Measurements from ENCODE around the gene SF3A1. TPM values are rescaled to one million over a fixed set of nuclear protein-coding genes. Genes with fewer than 3 reads are reported as not detected.

Gene SF3A1
- total and polyA plus RNA-seq, 9 of the 15 experiments (the other 6 are each of a cell fraction or from before 2014, with no cell fraction given) = 6.7 to 228 (median 13.0) TPM

GRCh38 chr22:30347255-30347892 is 9.3 kb downstream of the SF3A1 start:
- H3K79me2 ChIP-seq (ENCODE audit: control insufficient read depth, insufficient read depth, low read length) = peaks cover 40% of the 10 kb centered on the region
- in situ Hi-C loops (cut with MboI) = no loop called here
- H3K4me3 ChIP-seq = no peak overlapping the region
- ChIA-PET POLR2A (no interaction called here), CTCF (ENCODE audit: low intra/inter-chr PET ratio) (no interaction called here)
- no peak for DNase-seq (ENCODE audit: extremely low read depth in 1 of 4, low spot score in 3 of 4)
- no peak overlapping the region for H2AFZ ChIP-seq (ENCODE audit: low read depth, low read length)
- H3K9me3 ChIP-seq (replicated peaks; ENCODE audit: control insufficient read depth, insufficient read depth, low read depth, low read length) = no peaks in the 10 kb centered on the region
- ATAC-seq = no peak
- FAIRE-seq = no peak
- peaks cover 94% of the 10 kb centered on the region for H3K36me3 ChIP-seq (ENCODE audit: control insufficient read depth, insufficient read depth, low read length)
- intact Hi-C loops (cut with micrococcal nuclease) = no loop called here
- H3K9me1 ChIP-seq (ENCODE audit: control insufficient read depth, insufficient read depth, low read length) = no peaks in the 10 kb centered on the region
- WGBS (ENCODE audit: insufficient coverage, low coverage, missing lambda C conversion rate) = 74% methylated on average over 5 of the region's 5 CpGs
- H4K20me1 ChIP-seq (replicated peaks; ENCODE audit: control insufficient read depth, insufficient read depth, low read length) = no peaks in the 10 kb centered on the region
- H3K27ac ChIP-seq (ENCODE audit: extremely low read depth, low read depth, low read length) = no peak overlapping the region
- H3K9ac ChIP-seq (ENCODE audit: insufficient read depth in 1 of 2, low read depth in 2 of 2, low read length in 2 of 2) = no peak overlapping the region
- no peaks in the 10 kb centered on the region for H3K27me3 ChIP-seq (ENCODE audit: control insufficient read depth in 2 of 2, insufficient read depth in 2 of 2, low read length in 2 of 2)
- no peaks in the 10 kb centered on the region; a peak in 1 of 5 replicates for H3K4me1 ChIP-seq (replicated peaks in 1 of 2; ENCODE audit: control insufficient read depth in 2 of 2, insufficient read depth in 2 of 2, low read length in 2 of 2)
- no TSS peak for BruUV-seq (replicated peaks)
- H3K4me2 ChIP-seq (ENCODE audit: insufficient read depth, low read length) = no peak overlapping the region
- TF ChIP-seq ZNF77 (CRISPR knock-in tag; IDR thresholded peaks at IDR 0.05) (no peak), CLOCK (CRISPR knock-in tag; IDR thresholded peaks at IDR 0.05; ENCODE audit: borderline replicate concordance) (no peak), SRSF9 (IDR thresholded peaks at IDR 0.05; ENCODE audit: borderline replicate concordance, low read depth, low read length) (no peak), ZNF561 (CRISPR knock-in tag; conservative IDR thresholded peaks at IDR 0.05) (no peak), ELK1 (CRISPR knock-in tag; IDR thresholded peaks at IDR 0.05) (no peak), XRCC5 (IDR thresholded peaks at IDR 0.05; ENCODE audit: low read depth, low read length) (no peak), E2F5 (CRISPR knock-in tag; IDR thresholded peaks at IDR 0.05) (no peak), CTCFL (IDR thresholded peaks at IDR 0.05; ENCODE audit: borderline replicate concordance, insufficient read depth, low read depth, low read length, poor library complexity, severe bottlenecking) (no peak), ETV6 (IDR thresholded peaks at IDR 0.05; ENCODE audit: borderline replicate concordance in 1 of 2, low read depth in 2 of 2, low read length in 1 of 2) (no peak), ETV6 (CRISPR knock-in tag; IDR thresholded peaks at IDR 0.05; ENCODE audit: borderline replicate concordance) (no peak), SOX6 (IDR thresholded peaks at IDR 0.05) (no peak), ZNF778 (CRISPR knock-in tag; IDR thresholded peaks at IDR 0.05) (no peak), TAF9B (IDR thresholded peaks at IDR 0.05; ENCODE audit: partially characterized antibody) (no peak), PTRF (tag; IDR thresholded peaks at IDR 0.05) (no peak), DDX20 (tag; IDR thresholded peaks at IDR 0.05; ENCODE audit: low read depth) (no peak), ZFP36 (IDR thresholded peaks at IDR 0.05; ENCODE audit: low read depth, low read length, partially characterized antibody) (no peak)

Data from K562 (cell line).